Mesendoderm (in vitro differentiated cells): ENCODE results near the gene CEP97.
"Not testable (repeated sequence)": the region's sequence is repeated elsewhere in the genome, so short reads cannot be mapped to it uniquely, and the experiment has no call there.

ENCODE experiments used
- DNase-seq: peaks from one replicate; pipeline ENCODE4 v3.0.0; 2013
- H2AK5ac ChIP-seq: 2 replicates; pipeline ENCODE4 v1.6.1; 2013; ENCODE audit warnings: low read length, inconsistent platforms
- H2BK120ac ChIP-seq: 2 replicates; pipeline ENCODE4 v1.6.1; 2013; ENCODE audit warnings: low read depth, mild to moderate bottlenecking, low read length, moderate library complexity, mixed read lengths
- H2BK15ac ChIP-seq: replicated peaks from 2 replicates; pipeline ENCODE4 v1.6.1; 2013; ENCODE audit warnings: low read depth, mild to moderate bottlenecking, moderate library complexity
- H2BK5ac ChIP-seq: 2 replicates; pipeline ENCODE4 v1.6.1; 2013; ENCODE audit warnings: low read length, inconsistent platforms
- H3K18ac ChIP-seq: 2 replicates; pipeline ENCODE4 v1.6.1; 2013; ENCODE audit warnings: mild to moderate bottlenecking, low read length, mixed read lengths
- H3K23ac ChIP-seq: one replicate; pipeline ENCODE4 v1.6.1; 2013; ENCODE audit warnings: low read length
- H3K27ac ChIP-seq: 2 replicates; pipeline ENCODE4 v1.5.1; 2013; ENCODE audit warnings: low read depth, mild to moderate bottlenecking, inconsistent platforms, low read length, moderate library complexity
- H3K27me3 ChIP-seq: 2 replicates; pipeline ENCODE4 v1.6.1; 2013; ENCODE audit warnings: low read length, control low read depth, mild to moderate bottlenecking, inconsistent platforms; ENCODE audit not compliant: insufficient read depth, poor library complexity
- H3K36me3 ChIP-seq: 2 replicates; pipeline ENCODE4 v1.6.1; 2013; ENCODE audit warnings: low read length, inconsistent platforms; ENCODE audit not compliant: control insufficient read depth, insufficient read depth
- H3K4ac ChIP-seq: one replicate; pipeline ENCODE4 v1.6.1; 2013; ENCODE audit warnings: low read depth, mild to moderate bottlenecking, low read length, moderate library complexity
- H3K4me1 ChIP-seq: 2 replicates; pipeline ENCODE4 v1.6.1; 2013; ENCODE audit warnings: low read depth, low read length, inconsistent platforms; ENCODE audit not compliant: control insufficient read depth
- H3K4me2 ChIP-seq: 2 replicates; pipeline ENCODE4 v1.6.1; 2013; ENCODE audit warnings: low read length
- H3K4me3 ChIP-seq: 2 replicates; pipeline ENCODE4 v1.5.1; 2013; ENCODE audit warnings: mild to moderate bottlenecking, low read length
- H3K56ac ChIP-seq: one replicate; pipeline ENCODE4 v1.6.1; 2013; ENCODE audit warnings: low read length
- H3K79me1 ChIP-seq: 2 replicates; pipeline ENCODE4 v1.6.1; 2013; ENCODE audit warnings: low read length, inconsistent platforms
- H3K79me2 ChIP-seq: 2 replicates; pipeline ENCODE4 v1.6.1; 2013; ENCODE audit warnings: mild to moderate bottlenecking, low read length; ENCODE audit not compliant: control insufficient read depth, insufficient read depth
- H3K9ac ChIP-seq: 2 replicates; pipeline ENCODE4 v1.6.1; 2013; ENCODE audit warnings: low read length, inconsistent platforms
- H4K5ac ChIP-seq: one replicate; pipeline ENCODE4 v1.6.1; 2013; ENCODE audit warnings: low read length
- H4K8ac ChIP-seq: one replicate; pipeline ENCODE4 v1.6.1; 2013; ENCODE audit warnings: low read depth, mild to moderate bottlenecking, control low read depth, low read length, moderate library complexity
- WGBS: extraction: QIAGEN DNeasy Blood & Tissue Kit; methylation state at CpG from one replicate; pipeline ENCODE4 v1.1.7; 2013; ENCODE audit warnings: low lambda C conversion rate, missing lambda C conversion rate; ENCODE audit not compliant: insufficient coverage; ENCODE audit errors: extremely low coverage; 5-methylcytosine and 5-hydroxymethylcytosine counted together

CEP97 gene

DNA sequence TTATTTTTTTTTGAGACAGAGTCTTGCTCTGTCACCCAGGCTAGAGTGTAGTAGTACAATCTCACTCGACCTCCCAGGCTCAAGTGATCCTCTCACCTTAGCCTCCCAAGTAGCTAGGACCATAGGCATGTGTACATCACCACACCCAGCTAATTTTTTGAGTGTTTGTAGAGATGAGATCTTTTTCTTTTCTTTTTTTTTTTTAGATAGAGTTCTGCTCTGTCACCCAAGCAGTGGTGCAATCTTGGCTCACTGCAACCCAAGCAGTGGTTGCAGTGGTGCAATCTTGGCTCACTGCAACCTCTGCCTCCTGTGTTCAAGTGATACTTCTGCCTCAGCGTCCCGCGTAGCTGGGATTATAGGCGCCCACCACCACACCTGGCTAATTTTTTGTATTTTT, 5.2 kb downstream of the CEP97 start:
- Histone ChIP-seq H2BK120ac (no peak overlapping the region), H3K9ac (no peak overlapping the region), H3K27me3 (no peaks in the 10 kb centered on the region), H3K4me2 (no peak overlapping the region), H3K18ac (no peak overlapping the region), H3K79me1 (no peaks in the 10 kb centered on the region), H4K8ac (no peak overlapping the region), H2BK15ac (no peak overlapping the region), H3K4me1 (no peaks in the 10 kb centered on the region), H3K27ac (no peak overlapping the region), H3K4me3 (no peak overlapping the region), H3K79me2 (peaks cover 1% of the 10 kb centered on the region), H3K4ac (no peak overlapping the region), H2AK5ac (no peak overlapping the region), H3K23ac (no peak overlapping the region), H3K36me3 (peaks cover 3% of the 10 kb centered on the region), H2BK5ac (no peak overlapping the region), H4K5ac (no peak overlapping the region), H3K56ac (no peak overlapping the region)
- no CpG with 5 or more reads among the region's 5 CpGs for WGBS
- DNase-seq, result no peak

DNA sequence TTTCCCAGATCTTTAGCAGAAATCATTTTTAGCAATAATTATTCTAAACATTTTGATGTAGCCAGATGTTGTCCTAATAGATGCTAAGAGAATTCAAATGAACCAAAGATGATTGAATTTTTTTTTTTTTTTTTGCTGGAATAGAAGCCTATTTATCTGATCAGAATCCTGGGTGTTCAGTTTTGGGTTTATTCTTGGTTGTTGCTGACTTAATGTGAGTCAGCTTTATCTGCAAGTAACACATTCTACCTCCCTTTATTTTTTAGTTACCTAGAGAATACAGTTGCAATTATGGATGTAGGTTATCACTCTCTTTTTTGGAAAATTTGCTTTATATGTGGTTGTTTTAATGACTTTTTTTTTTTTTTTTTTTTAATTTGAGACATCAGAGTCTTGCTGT, 6.4 kb downstream of the CEP97 start:
- H3K4ac ChIP-seq, result no peak overlapping the region
- peaks cover 3% of the 10 kb centered on the region for H3K36me3 ChIP-seq

DNA sequence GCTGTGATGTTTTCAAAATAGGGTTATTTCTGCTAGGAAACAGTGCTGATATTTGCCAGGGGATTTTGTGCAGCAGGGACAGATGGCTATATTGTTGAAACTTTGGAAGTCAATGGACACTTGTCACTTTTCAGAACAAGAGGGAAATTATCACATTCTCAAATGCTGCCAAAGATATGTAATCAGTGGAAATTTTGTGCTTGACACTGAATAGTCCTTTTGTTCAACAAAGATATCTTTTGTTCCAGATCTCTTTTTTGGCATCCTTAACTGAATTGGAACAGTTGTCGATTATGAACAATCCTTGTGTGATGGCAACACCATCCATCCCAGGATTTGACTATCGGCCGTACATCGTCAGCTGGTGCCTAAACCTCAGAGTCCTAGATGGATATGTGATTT, 7.8 kb downstream of the CEP97 start:
- Histone ChIP-seq H3K23ac (no peak overlapping the region), H2BK5ac (no peak overlapping the region), H3K56ac (no peak overlapping the region), H3K4me2 (no peak overlapping the region), H2BK15ac (no peak overlapping the region), H3K36me3 (peaks cover 3% of the 10 kb centered on the region), H3K18ac (no peak overlapping the region), H3K4me1 (no peaks in the 10 kb centered on the region), H3K4me3 (no peak overlapping the region), H3K79me2 (no peaks in the 10 kb centered on the region), H3K27me3 (no peaks in the 10 kb centered on the region), H2BK120ac (no peak overlapping the region), H3K4ac (no peak overlapping the region), H3K9ac (no peak overlapping the region), H3K27ac (no peak overlapping the region), H4K8ac (no peak overlapping the region), H3K79me1 (no peaks in the 10 kb centered on the region), H2AK5ac (no peak overlapping the region), H4K5ac (no peak overlapping the region)
- no peak for DNase-seq
- no CpG with 5 or more reads among the region's 4 CpGs for WGBS

More for the DNA sequence above, 6.4 kb downstream of the CEP97 start:
- no peak overlapping the region for H4K8ac ChIP-seq
- H3K79me1 ChIP-seq, result no peaks in the 10 kb centered on the region
- H3K4me1 ChIP-seq, result no peaks in the 10 kb centered on the region
- no peaks in the 10 kb centered on the region for H3K27me3 ChIP-seq
- H3K4me3 ChIP-seq, result no peak overlapping the region
- no peak overlapping the region for H3K4me2 ChIP-seq
- no peak for DNase-seq
- no peak overlapping the region for H2BK120ac ChIP-seq
- H3K18ac ChIP-seq, result no peak overlapping the region
- H2BK5ac ChIP-seq, result no peak overlapping the region
- peaks cover 1% of the 10 kb centered on the region for H3K79me2 ChIP-seq
- H3K23ac ChIP-seq, result no peak overlapping the region
- H3K27ac ChIP-seq, result no peak overlapping the region
- H2BK15ac ChIP-seq, result no peak overlapping the region
- no peak overlapping the region for H4K5ac ChIP-seq
- no peak overlapping the region for H2AK5ac ChIP-seq
- no peak overlapping the region for H3K9ac ChIP-seq
- no peak overlapping the region for H3K56ac ChIP-seq

DNA sequence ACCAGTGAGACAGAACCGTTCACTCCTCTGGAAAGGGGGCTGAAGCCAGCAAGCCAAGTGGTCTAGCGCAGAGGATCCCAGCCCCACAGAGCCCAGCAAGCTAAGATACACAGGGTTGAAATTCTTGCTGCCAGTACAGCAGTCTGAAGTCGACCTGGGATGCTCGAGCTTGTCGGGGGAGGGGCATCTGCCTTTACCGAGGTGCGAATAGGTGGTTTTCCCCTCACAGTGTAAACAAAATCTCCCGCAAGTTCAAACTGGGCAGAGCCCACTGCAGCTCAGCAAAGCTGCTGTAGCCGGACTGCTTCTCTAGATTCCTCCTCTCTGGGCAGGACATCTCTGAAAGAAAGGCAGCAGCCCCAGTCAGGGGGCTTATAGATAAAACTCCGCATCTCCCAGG, 11.4 kb downstream of the CEP97 start:
- Histone ChIP-seq H2AK5ac (no peak overlapping the region), H4K8ac (no peak overlapping the region), H3K27ac (no peak overlapping the region), H3K79me2 (no peaks in the 10 kb centered on the region), H3K9ac (no peak overlapping the region), H3K4me3 (no peak overlapping the region), H2BK5ac (no peak overlapping the region), H2BK120ac (no peak overlapping the region), H2BK15ac (no peak overlapping the region), H3K4me2 (no peak overlapping the region), H3K27me3 (no peaks in the 10 kb centered on the region), H3K4ac (no peak overlapping the region), H3K56ac (no peak overlapping the region), H4K5ac (no peak overlapping the region), H3K4me1 (no peaks in the 10 kb centered on the region), H3K23ac (no peak overlapping the region), H3K79me1 (no peaks in the 10 kb centered on the region), H3K18ac (no peak overlapping the region), H3K36me3 (peaks cover 3% of the 10 kb centered on the region)
- WGBS, result no CpG with 5 or more reads among the region's 10 CpGs
- DNase-seq, result no peak

DNA sequence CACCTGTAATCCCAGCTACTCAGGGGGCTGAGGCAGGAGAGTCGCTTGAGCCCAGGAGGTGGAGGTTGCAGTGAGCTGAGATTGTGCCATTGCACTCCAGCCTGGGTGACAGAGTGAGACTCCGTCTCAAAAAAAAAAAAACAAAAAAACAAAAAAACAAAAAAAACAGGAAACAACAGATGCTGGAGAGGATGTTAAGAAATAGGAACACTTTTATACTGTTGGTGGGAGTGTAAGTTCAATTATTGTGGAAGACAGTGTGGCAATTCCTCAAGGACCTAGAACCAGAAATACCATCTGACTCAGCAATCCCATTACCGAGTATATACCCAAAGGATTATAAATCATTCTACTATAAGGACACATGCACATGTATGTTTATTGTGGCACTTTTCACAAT, 17.5 kb downstream of the CEP97 start:
- H4K8ac ChIP-seq, H3K23ac ChIP-seq, H3K4me2 ChIP-seq, H3K27ac ChIP-seq, H3K4ac ChIP-seq, H4K5ac ChIP-seq, H3K18ac ChIP-seq, DNase-seq, H2BK120ac ChIP-seq, H2BK15ac ChIP-seq, H3K36me3 ChIP-seq, H3K27me3 ChIP-seq, H3K4me3 ChIP-seq, H3K9ac ChIP-seq, H3K79me2 ChIP-seq, H3K79me1 ChIP-seq, H2AK5ac ChIP-seq, H2BK5ac ChIP-seq, H3K4me1 ChIP-seq, H3K56ac ChIP-seq: not testable (repeated sequence)
- WGBS, result no CpG with 5 or more reads among the region's 3 CpGs

DNA sequence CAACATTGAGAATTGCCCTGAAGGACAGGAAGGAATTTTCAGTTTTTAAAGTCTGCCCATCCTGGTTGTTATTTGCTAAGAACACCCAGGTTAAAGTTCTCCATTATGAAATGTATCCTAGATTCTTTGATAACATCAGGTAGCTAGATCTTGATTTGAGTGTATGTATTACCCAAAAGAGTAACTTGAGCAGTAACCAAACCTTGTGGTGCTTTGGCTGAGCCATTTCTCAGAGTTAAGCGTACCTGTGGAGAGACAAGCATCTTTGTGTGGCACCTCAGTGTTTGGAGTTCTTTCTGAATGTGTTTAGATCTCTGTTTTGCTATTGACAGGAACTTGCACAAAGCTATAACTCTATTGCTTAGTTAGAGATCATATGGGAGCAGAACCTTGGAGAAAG, 20.4 kb downstream of the CEP97 start:
- H3K18ac ChIP-seq, result no peak overlapping the region
- H3K4ac ChIP-seq, result no peak overlapping the region
- no peak overlapping the region for H3K23ac ChIP-seq
- H3K4me2 ChIP-seq, result no peak overlapping the region
- H3K27me3 ChIP-seq, result no peaks in the 10 kb centered on the region
- no peaks in the 10 kb centered on the region for H3K79me1 ChIP-seq
- H3K9ac ChIP-seq, result no peak overlapping the region
- H4K5ac ChIP-seq, result no peak overlapping the region
- H2BK120ac ChIP-seq, result no peak overlapping the region
- no peak overlapping the region for H3K56ac ChIP-seq
- H3K79me2 ChIP-seq, result no peaks in the 10 kb centered on the region
- H2AK5ac ChIP-seq, result no peak overlapping the region
- no peak for DNase-seq
- WGBS, result no CpG with 5 or more reads among the region's 1 CpG
- no peak overlapping the region for H2BK15ac ChIP-seq
- no peak overlapping the region for H3K27ac ChIP-seq
- no peak overlapping the region for H3K4me3 ChIP-seq
- H4K8ac ChIP-seq, result no peak overlapping the region
- H3K36me3 ChIP-seq, result no peaks in the 10 kb centered on the region
- no peak overlapping the region for H2BK5ac ChIP-seq
- H3K4me1 ChIP-seq, result no peaks in the 10 kb centered on the region
